Inflammatory macrophage treated with lipopolysaccharide for 1 hour (primary cell): ENCODE results near the gene TLR6.

Source experiments
- DNase-seq, 2 donors: peaks; one replicate each; pipeline ENCODE4 v3.0.0-alpha.2; 2020 to 2022

Gene TLR6

GRCh38 chr4:38856524-38857337 lies at the start of gene TLR6:
TSS of gene TLR6 (minus strand) at chr4:38856817. CDS start at chr4:38829473, 27,344 bp downstream.
- DNase-seq, result peak; percentile 63 to 88

- DNase-seq, result no peak
Observed at GRCh38 chr4:38905652-38906385, 49.2 kb upstream of the TLR6 start.

- DNase-seq, result no peak
Observed at GRCh38 chr4:38904682-38905081, 48.1 kb upstream of the TLR6 start.

GRCh38 chr4:38904090-38904666 lies 47.6 kb upstream of the TLR6 start:
- DNase-seq, result no peak

GRCh38 chr4:38902695-38903094 lies 46.1 kb upstream of the TLR6 start:
- peak; percentile 47 to 57 for DNase-seq

GRCh38 chr4:38902221-38902620 lies 45.6 kb upstream of the TLR6 start:
- DNase-seq, result no peak

- DNase-seq, result no peak
Observed at GRCh38 chr4:38898245-38898644, 41.6 kb upstream of the TLR6 start.

GRCh38 chr4:38896940-38897339 lies 40.3 kb upstream of the TLR6 start:
- DNase-seq, result no peak

- no peak for DNase-seq
Observed at GRCh38 chr4:38894322-38894982, 37.8 kb upstream of the TLR6 start.

- DNase-seq, result no peak
Observed at GRCh38 chr4:38891051-38891983, 34.7 kb upstream of the TLR6 start.

- peak; percentile 41 to 54 for DNase-seq
Observed at GRCh38 chr4:38889143-38889542, 32.5 kb upstream of the TLR6 start.

GRCh38 chr4:38884254-38884653 lies 27.6 kb upstream of the TLR6 start:
- DNase-seq, result no peak

- no peak for DNase-seq
Observed at GRCh38 chr4:38876636-38877035, 20.0 kb upstream of the TLR6 start.

GRCh38 chr4:38873290-38873944 lies 16.8 kb upstream of the TLR6 start:
- DNase-seq, result no peak

GRCh38 chr4:38872620-38873019 lies 16.0 kb upstream of the TLR6 start:
- DNase-seq, result no peak

GRCh38 chr4:38871593-38871992 lies 15.0 kb upstream of the TLR6 start:
- no peak for DNase-seq

- DNase-seq, result no peak
Observed at GRCh38 chr4:38870098-38870808, 13.6 kb upstream of the TLR6 start.

GRCh38 chr4:38869511-38869910 lies 12.9 kb upstream of the TLR6 start:
- DNase-seq, result no peak

- DNase-seq, result no peak
Observed at GRCh38 chr4:38868059-38868960, 11.7 kb upstream of the TLR6 start.
